Activated CD8-positive, alpha-beta memory T cell treated with anti-CD3 and anti-CD28 coated beads for 36 hours (primary cell): ENCODE results near the gene DAZAP2. TPM values are rescaled to one million over a fixed set of nuclear protein-coding genes. Genes with fewer than 3 reads are reported as not detected.
"Not testable (repeated sequence)": the region's sequence is repeated elsewhere in the genome, so short reads cannot be mapped to it uniquely, and the experiment has no call there.

Experiments
- CTCF ChIA-PET: fragments of 350-600 bp; sonication (Branson Sonifier 250); formaldehyde crosslinking; loops from one replicate; lab custom pipeline; 2021; ENCODE audit warnings: antibody characterized with exemption; lab: Charles Lee
- POLR2A ChIA-PET: fragments of 350-600 bp; sonication (Branson Sonifier 250); formaldehyde crosslinking; loops from one replicate; lab custom pipeline; 2021; ENCODE audit warnings: antibody characterized with exemption; lab: Charles Lee
- total RNA-seq, 2 experiments: library from RNA; stranded (reverse); gene quantifications; one replicate each; pipeline ENCODE4 v1.2.3, GENCODE V29; 2021

The DAZAP2 gene
- total RNA-seq, 2 experiments from 2014 or later = 84.6 to 88.0 TPM

DNA sequence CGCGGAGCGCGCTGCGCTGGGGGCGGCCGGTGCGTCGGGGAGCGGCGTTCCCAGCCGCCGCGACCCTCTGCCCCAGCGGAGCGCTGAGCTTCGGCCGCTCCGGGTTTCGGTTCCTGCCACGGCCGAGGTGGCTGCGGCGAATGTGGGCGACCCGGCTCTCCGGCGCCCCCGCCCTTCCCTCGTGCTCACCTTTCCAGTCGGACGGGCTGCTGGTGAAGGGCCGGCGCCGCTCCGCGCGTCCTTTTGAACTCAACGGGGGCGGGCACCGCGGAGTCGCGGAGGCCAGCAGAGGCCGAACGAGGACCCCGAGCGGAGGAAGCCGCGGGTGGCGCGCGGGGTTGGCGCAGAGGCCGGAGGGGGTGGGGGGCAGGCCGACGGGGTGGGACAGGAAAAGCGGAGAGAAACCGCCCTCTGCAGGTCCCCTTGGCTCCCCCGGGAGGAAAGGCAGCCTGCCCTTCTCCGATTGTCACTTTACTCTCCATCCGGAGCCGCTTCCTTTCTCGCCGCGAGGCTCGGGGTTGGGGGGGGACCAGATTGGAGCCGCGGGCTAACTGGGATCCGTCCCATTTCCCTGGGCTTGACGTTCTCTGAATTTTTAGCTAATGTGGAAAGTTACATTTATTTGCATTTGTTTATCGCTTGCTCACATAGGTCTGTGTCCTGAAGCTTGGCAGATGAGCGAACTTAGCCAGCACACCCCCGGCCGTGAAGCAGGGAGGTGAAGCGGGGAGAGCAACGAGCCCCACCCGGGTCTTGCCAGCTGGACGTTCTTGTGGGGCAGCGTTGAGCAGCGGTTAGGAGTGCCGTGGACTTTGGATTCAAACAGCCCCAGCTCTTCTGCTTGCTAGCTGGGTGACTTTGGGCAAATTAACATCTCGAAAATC is 31.7 kb downstream of the DAZAP2 start, which contains the start of gene SMAGP:
Gene SMAGP, minus strand, starts transcription at position 349 of the 884 bp plus-strand sequence. CDS start 1,137 bp downstream, outside the sequence.
- CTCF ChIA-PET = interaction anchor here (0.8 to 3.6 kb wide), 5 partner anchors 11 to 71 kb away, joined by 3 to 29 read pairs (median 4); no protein-coding TSS in a partner anchor
- POLR2A ChIA-PET = interaction anchor here (0.6 to 1.3 kb wide), 6 partner anchors 26 to 187 kb away, joined by 3 to 11 read pairs (median 4); partner anchors contain the start of gene CSRNP2

DNA sequence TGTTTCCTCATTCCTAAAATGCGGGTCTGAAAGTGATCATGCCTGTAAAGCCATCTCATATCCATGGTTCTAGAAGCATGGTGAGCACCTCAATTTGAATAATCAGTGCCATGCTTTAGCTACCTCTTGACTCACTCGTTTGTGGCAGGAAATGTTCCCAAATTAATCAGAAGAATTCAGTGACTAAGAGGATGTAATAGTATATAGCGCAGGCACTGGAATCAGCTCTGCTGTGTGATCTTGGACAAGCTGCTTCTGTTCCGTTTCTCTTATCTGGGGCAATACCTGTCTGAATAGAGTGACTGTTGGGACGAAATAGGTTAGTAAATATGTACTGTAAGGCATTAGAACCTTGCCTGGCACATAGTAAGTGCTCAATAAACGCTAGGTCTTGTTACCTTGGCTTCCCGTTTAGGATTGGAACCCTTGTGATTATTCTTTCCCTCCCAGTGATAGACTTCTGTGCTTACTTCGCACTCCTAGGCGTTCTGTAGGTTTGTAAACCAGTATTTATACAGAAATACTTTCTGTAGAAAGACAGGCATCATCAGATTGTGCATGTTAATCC is 32.4 kb downstream of the DAZAP2 start:
- CTCF ChIA-PET = interaction anchor here (0.8 to 3.6 kb wide), 4 partner anchors 10 to 71 kb away, joined by 3 to 29 read pairs (median 4); no protein-coding TSS in a partner anchor
- POLR2A ChIA-PET = interaction anchor here (0.6 to 1.3 kb wide), 5 partner anchors 27 to 188 kb away, joined by 3 to 11 read pairs (median 5); partner anchors contain the start of gene CSRNP2

DNA sequence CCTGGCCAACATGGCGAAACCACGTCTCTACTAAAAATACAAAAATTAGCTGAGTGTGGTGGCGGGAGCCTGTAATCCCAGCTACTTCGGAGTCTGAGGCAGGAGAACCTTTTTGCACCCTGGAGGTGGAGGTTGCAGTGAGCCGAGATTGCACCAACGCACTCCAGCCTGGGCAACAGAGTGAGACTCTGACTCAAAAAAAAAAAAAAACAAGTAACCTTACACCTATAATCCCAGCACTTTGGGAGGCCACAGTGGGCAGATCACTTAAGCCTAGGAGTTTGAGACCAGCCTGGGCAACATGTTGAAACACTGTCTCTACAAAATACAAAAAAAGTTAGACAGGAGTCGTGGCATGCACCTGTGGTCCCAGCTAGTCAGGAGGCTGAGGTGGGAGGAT is 34.2 kb downstream of the DAZAP2 start:
- CTCF ChIA-PET = interaction anchor here (0.7 to 2.1 kb wide), 3 partner anchors 51 to 1807 kb away, joined by 3 to 6 read pairs (median 3); partner anchors contain the start of gene BIN2
- POLR2A ChIA-PET = not testable (repeated sequence)

DNA sequence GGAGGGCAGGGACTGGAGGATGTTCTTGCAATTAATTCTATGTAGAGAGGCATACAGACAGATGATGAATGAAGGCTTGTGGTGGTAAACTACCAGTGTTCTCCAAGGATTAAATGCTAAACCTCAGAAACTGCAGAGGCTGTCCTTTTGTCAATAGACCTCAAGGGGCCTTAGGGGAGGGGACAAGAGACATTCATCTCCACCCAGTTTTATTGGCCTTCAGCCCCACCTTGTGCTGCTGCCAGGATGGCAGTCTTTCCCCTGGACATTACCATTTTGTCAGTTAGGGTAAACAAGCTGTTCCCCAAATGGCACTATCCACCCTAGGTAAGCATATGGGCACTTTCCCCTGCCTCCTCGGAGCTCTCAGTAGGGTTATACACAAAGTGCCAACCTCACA is 36.5 kb downstream of the DAZAP2 start:
- ChIA-PET POLR2A (interaction anchor here (0.5 kb wide), 1 partner anchor 103 kb away, joined by 3 read pairs; no protein-coding TSS in a partner anchor), CTCF (no interaction called here)

DNA sequence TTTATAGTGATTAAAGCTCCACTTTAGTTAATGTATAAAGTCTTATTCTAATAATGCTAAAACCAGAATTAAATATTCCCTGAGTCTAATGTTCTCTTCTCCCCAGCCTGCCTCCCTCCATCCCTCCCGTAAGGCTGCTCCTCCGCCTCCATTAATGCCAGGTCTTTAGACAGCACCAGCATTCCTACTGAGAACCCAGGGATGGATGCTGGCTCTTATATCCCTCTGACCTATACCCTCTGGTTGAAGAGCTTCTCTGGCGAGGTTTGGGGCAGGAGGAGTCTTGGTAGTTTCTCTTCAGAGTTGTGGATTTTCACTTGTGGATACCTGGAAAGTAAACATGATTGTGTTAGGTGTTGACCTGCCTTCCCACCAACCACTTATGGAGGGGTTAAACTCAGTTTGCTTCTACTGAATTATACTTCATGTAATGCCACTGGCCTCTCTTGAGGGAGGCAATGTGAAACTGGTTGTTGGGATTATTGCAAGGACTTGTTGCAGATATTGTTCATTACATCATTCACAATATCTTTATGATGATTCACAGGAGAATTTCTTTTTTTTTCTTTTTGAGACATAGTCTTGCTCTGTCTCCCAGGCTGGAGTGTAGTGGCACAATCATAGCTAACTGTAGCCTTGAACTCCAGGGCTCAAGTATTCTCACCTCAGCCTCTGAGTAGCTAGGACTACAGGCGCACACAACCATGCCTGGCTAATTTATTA is 42.7 kb downstream of the DAZAP2 start:
- POLR2A ChIA-PET = no interaction called here
- CTCF ChIA-PET = interaction anchor here (0.6 to 1.2 kb wide), 2 partner anchors 11 to 21 kb away, joined by 3 read pairs; partner anchors contain the start of gene SMAGP

DNA sequence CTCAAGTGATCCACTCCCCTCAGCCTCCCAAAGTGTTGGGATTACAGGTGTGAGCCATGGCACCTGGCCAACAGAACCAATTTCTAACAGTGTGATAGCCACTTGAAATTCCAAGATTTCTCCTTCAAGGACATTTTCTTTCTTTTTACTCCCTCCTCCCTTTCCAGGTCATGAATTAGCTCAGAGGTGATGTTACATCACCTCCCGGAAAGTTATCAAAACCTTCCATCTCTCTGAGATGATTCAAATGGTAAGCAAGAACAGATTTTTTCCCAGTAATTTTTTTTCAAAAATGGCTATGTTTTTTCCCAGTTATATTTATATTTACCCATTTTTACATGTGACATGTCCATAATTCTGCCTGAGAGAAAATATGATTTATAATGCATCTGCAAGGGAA is 47.2 kb downstream of the DAZAP2 start:
- CTCF ChIA-PET = interaction anchor here (1.1 kb wide), 1 partner anchor 54 kb away, joined by 3 read pairs; no protein-coding TSS in a partner anchor
- POLR2A ChIA-PET = no interaction called here

DNA sequence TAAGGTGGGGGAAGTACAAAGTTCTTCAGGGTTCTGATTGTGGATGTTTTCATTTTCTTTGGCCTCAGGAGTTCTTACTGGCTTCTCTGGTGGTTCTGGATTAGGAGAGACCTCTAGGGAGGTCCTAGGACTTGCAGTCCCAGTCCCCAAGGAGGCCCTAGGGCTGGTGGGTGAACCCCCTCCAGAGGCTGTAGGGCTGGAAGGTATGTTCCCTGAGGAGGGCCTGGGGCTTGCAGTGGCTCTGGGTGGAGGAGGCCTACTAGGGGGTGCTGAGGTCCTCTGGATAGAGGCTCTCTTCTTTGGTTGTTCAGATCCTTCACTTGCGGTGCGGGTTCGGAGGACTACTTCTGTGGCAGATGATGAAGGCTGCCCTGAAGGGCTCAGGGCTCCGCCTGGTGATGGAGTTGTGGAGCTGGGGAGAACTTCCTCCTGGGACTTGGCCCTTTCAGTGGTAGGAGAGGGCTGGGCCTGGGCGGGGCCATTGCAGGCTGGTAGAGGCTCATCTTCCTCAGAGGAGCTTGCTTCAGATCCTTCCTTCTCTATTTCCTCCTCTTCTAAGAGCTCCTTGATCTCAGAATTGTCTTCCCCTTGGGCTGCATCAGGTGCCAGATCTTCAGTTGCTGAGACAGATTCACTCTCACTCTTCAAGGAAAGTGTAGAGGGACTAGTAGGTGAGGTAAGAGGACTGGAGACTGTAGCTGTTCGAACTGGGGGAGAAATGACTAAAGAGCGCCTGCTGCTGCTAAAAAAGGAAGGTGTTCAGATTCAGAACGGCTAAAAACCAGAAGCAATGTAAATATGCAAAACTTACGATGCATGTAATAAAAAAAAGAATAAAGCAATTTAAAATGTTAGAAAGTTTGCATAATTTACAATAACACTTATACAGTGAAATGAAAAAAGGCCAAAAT is 53.2 kb downstream of the DAZAP2 start:
- POLR2A ChIA-PET = not testable (repeated sequence)
- CTCF ChIA-PET = interaction anchor here (1.5 to 2.0 kb wide), 2 partner anchors 10 to 50 kb away, joined by 3 to 4 read pairs; no protein-coding TSS in a partner anchor

Other genes starting within 250 kb of the DAZAP2 start
- gene SLC11A2, start 212.4 kb upstream of the DAZAP2 start, total RNA-seq = 10 to 100 TPM; 33.4 to 33.8 TPM
- gene LETMD1, start 190.5 kb upstream of the DAZAP2 start, total RNA-seq = 10 to 100 TPM; 61.4 to 68.9 TPM
- 10 to 100 TPM; 16.8 to 17.3 TPM for gene CSRNP2, start 155.2 kb upstream of the DAZAP2 start, total RNA-seq
- gene TFCP2, start 65.7 kb upstream of the DAZAP2 start, total RNA-seq = 10 to 100 TPM; 37.4 to 39.5 TPM
- gene POU6F1, start 20.8 kb upstream of the DAZAP2 start, total RNA-seq = 1 to 10 TPM; 6.9 to 9.9 TPM
- gene SMAGP, start 31.6 kb downstream of the DAZAP2 start, total RNA-seq = under 1 TPM; 0.82 to 0.86 TPM
- 10 to 100 TPM; 42.8 to 47.0 TPM for gene BIN2, start 85.3 kb downstream of the DAZAP2 start, total RNA-seq
- not detected for gene CELA1, start 107.9 kb downstream of the DAZAP2 start, total RNA-seq
- gene GALNT6, start 152.6 kb downstream of the DAZAP2 start, total RNA-seq = 10 to 100 TPM; 21.5 to 23.1 TPM
- 1 to 10 TPM; 2.8 to 3.7 TPM for gene SLC4A8, start 186.0 kb downstream of the DAZAP2 start, total RNA-seq